ENCODE results near the gene TRABD2B. TPM values are rescaled to one million over a fixed set of nuclear protein-coding genes. Genes with fewer than 3 reads are reported as not detected.

TRABD2B gene
- total RNA-seq, 3 donors from 2014 or later = 1.4 to 3.7 (median 2.3) TPM

DNA sequence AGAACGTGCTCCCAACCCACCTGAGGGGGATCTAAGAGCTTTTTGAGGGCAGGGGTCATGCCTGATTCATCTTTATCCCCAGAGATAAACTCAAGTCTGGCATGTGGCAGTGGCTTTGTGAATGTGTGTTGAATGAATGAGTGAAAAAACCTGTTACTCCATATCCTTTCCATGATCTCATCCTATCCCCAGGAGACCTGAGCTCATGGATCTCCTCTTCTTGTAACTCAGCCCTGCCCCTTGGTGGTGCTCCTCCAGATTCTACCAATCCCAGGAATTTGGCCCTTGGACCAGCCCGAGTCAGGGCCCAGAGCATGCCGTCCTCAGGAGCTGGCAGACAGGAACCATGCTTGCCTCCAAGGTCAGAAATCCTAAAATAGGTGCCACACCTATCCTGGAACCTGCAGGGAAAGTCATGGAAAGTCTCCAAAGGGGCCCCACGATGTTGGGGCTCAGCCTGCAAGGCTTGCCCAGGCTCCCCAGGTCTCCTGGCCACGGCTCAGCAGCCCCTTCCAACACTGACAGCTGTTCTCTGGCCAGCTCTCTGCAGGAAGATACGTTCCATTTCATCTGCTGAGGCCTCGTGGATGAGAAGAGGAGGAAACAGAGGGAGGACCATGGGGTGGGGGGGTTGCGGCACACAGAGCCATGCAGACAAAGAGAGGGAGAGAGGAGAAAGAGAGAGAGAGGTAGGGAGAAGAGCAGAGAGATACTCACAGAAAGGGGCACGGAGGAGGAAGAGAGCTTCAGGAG, 214.6 kb downstream of the TRABD2B start:
- intact Hi-C loops (cut with DNase I; ENCODE audit: low total_unique reads) = no loop called here
- H3K4me1 ChIP-seq = no peaks in the 10 kb centered on the region
- H3K4me3 ChIP-seq = no peak overlapping the region
- no peak for TF ChIP-seq POLR2AphosphoS5 (IDR thresholded peaks at IDR 0.05)
- no peak for DNase-seq (ENCODE audit: low spot score in 2 of 2)
- H3K27ac ChIP-seq = no peak overlapping the region
- H3K36me3 ChIP-seq = no peaks in the 10 kb centered on the region
- no peaks in the 10 kb centered on the region for H3K27me3 ChIP-seq
- no peaks in the 10 kb centered on the region for H3K9me3 ChIP-seq

DNA sequence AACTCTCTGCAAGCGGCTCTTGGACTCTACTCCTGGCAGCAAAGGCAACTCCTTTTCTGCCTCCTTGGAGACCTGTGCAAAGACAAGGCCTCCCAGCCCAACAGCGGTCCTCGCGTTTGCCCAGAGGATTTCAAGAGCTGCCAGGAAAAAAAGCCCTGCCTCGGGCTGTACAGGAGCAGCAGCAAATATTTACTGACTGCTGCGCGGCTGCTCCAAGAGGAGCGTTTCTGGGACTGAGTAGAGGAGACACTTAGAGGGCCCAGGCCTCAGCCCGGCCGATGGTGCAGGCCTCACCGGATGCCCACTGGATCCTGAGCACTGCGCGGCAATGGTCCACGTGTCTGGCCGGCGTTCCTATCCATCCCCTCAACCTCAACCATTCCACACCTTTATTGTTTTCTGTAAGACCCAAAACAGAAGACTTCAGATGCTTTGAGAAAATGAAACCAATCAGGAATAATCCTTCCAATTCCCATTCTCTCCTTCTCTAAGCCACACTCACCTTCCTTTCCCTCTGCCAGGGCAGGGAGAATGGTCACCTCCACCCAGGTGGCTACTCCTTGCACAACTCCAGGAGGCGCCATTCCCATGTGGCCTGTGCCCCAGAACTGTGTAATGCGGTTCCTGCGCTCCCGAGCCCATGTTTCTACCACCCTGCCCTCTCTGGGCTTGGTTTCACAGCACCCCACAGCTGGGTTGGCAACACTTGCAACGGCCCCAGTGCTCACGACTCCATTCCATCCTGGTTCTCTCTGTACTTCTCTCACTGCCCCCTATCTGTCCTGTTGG, 215.8 kb downstream of the TRABD2B start:
- Histone ChIP-seq H3K36me3 (no peaks in the 10 kb centered on the region), H3K27ac (no peak overlapping the region), H3K4me3 (no peak overlapping the region), H3K27me3 (no peaks in the 10 kb centered on the region), H3K4me1 (no peaks in the 10 kb centered on the region), H3K9me3 (no peaks in the 10 kb centered on the region)
- intact Hi-C loops (cut with DNase I; ENCODE audit: low total_unique reads) = no loop called here
- TF ChIP-seq CTCF (IDR thresholded peaks at IDR 0.05) (no peak), POLR2A (IDR thresholded peaks at IDR 0.05) (no peak), POLR2AphosphoS5 (IDR thresholded peaks at IDR 0.05) (no peak)
- no peak for DNase-seq (ENCODE audit: low spot score in 2 of 2)

- intact Hi-C loops (cut with DNase I; ENCODE audit: low total_unique reads) = no loop called here
- Histone ChIP-seq H3K4me3 (no peak overlapping the region), H3K27me3 (no peaks in the 10 kb centered on the region), H3K27ac (no peak overlapping the region), H3K9me3 (no peaks in the 10 kb centered on the region), H3K4me1 (no peaks in the 10 kb centered on the region), H3K36me3 (no peaks in the 10 kb centered on the region)
- TF ChIP-seq POLR2A (IDR thresholded peaks at IDR 0.05) (no peak), CTCF (IDR thresholded peaks at IDR 0.05) (no peak), POLR2AphosphoS5 (IDR thresholded peaks at IDR 0.05) (no peak)
- no peak for DNase-seq (ENCODE audit: low spot score in 2 of 2)
Measured at GRCh38 chr1:47780469-47780995, 216.7 kb downstream of the TRABD2B start.

DNA sequence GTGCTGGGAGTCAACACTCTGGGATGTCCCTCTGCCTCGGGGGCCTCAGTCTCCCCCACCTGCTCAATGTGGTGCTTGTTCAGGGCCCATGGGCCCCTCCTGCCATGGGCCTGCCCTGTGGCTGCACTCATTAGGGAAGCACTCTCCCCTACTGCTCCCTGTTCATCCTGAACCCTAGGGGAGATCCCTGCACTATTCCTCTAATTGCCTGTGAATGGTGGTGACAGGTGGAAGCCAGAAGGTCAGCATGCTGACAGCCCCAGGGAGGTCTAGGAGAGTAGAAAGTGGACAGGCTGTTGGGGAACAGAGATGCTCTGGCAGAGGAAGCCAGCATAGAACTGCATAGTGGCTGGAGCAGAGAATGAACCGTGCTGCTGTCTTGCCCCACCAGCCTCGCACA, 217.6 kb downstream of the TRABD2B start:
- no peaks in the 10 kb centered on the region for H3K27me3 ChIP-seq
- TF ChIP-seq CTCF (IDR thresholded peaks at IDR 0.05) = no peak
- TF ChIP-seq POLR2A (IDR thresholded peaks at IDR 0.05) = no peak
- no peak for TF ChIP-seq POLR2AphosphoS5 (IDR thresholded peaks at IDR 0.05)
- DNase-seq (ENCODE audit: low spot score in 2 of 2) = no peak
- H3K4me1 ChIP-seq = no peaks in the 10 kb centered on the region
- H3K9me3 ChIP-seq = no peaks in the 10 kb centered on the region
- intact Hi-C loops (cut with DNase I; ENCODE audit: low total_unique reads) = no loop called here
- no peak overlapping the region for H3K27ac ChIP-seq
- H3K4me3 ChIP-seq = no peak overlapping the region
- H3K36me3 ChIP-seq = no peaks in the 10 kb centered on the region

- no peaks in the 10 kb centered on the region for H3K36me3 ChIP-seq
Measured at GRCh38 chr1:47778280-47778679, 218.9 kb downstream of the TRABD2B start.

More at GRCh38 chr1:47778280-47778679, 218.9 kb downstream of the TRABD2B start:
- Histone ChIP-seq H3K4me1 (no peaks in the 10 kb centered on the region), H3K9me3 (no peaks in the 10 kb centered on the region), H3K27ac (no peak overlapping the region), H3K4me3 (no peak overlapping the region), H3K27me3 (no peaks in the 10 kb centered on the region)
- no peak for DNase-seq (ENCODE audit: low spot score in 2 of 2)
- intact Hi-C loops (cut with DNase I; ENCODE audit: low total_unique reads) = no loop called here
- TF ChIP-seq POLR2A (IDR thresholded peaks at IDR 0.05) (no peak), POLR2AphosphoS5 (IDR thresholded peaks at IDR 0.05) (no peak), CTCF (IDR thresholded peaks at IDR 0.05) (no peak)

All from breast epithelium (tissue), 4 donors.